Measurements from ENCODE around the gene LRP1.

The LRP1 gene

GRCh38 chr12:57234571-57235016, 106.3 kb downstream of the LRP1 start:
- no peak for TF ChIP-seq CTCF (IDR thresholded peaks at IDR 0.05)
- DNase-seq = no peak
- H3K4me3 ChIP-seq = peak overlapping the region in 1 of 2 donors; percentile 49

GRCh38 chr12:57235017-57235727, 106.9 kb downstream of the LRP1 start:
- peak overlapping the region; percentile 49 to 51 for H3K4me3 ChIP-seq
- TF ChIP-seq CTCF (IDR thresholded peaks at IDR 0.05) = peak; percentile 7 to 18
- DNase-seq = peak; percentile 82 to 98
- peak overlapping the region; percentile 90 to 95 for H3K27ac ChIP-seq
- intact Hi-C loops (cut with DNase I; ENCODE audit: low total_unique reads) = no loop called here
- peaks cover 0 to 40% (median 35%) of the 10 kb centered on the region in 3 donors for H3K36me3 ChIP-seq
- peaks cover 0 to 13% of the 10 kb centered on the region in 2 donors for H3K27me3 ChIP-seq
- H3K9me3 ChIP-seq = no peaks in the 10 kb centered on the region
- peaks cover 5 to 82% (median 72%) of the 10 kb centered on the region in 4 donors for H3K4me1 ChIP-seq

More at GRCh38 chr12:57234571-57235016, 106.3 kb downstream of the LRP1 start:
- no peaks in the 10 kb centered on the region for H3K9me3 ChIP-seq
- intact Hi-C loops (cut with DNase I; ENCODE audit: low total_unique reads) = no loop called here
- peaks cover 0 to 40% (median 35%) of the 10 kb centered on the region in 3 donors for H3K36me3 ChIP-seq
- peaks cover 5 to 77% (median 67%) of the 10 kb centered on the region in 4 donors for H3K4me1 ChIP-seq
- H3K27ac ChIP-seq = peak overlapping the region; percentile 90 to 95
- peaks cover 0 to 8% of the 10 kb centered on the region in 2 donors for H3K27me3 ChIP-seq

- Histone ChIP-seq H3K27ac (peak overlapping the region; percentile 90 to 95), H3K4me3 (peak overlapping the region; percentile 49 to 51)
Measured at GRCh38 chr12:57235728-57236131, 107.4 kb downstream of the LRP1 start.

GRCh38 chr12:57236201-57236924, 108.1 kb downstream of the LRP1 start:
- H3K27me3 ChIP-seq = peaks cover 0 to 25% of the 10 kb centered on the region in 2 donors
- H3K27ac ChIP-seq = peak overlapping the region; percentile 90 to 95
- no peaks in the 10 kb centered on the region for H3K9me3 ChIP-seq
- no peak for DNase-seq
- intact Hi-C loops (cut with DNase I; ENCODE audit: low total_unique reads) = no loop called here
- H3K4me1 ChIP-seq = peaks cover 5 to 82% (median 71%) of the 10 kb centered on the region in 4 donors
- H3K4me3 ChIP-seq = peak overlapping the region; percentile 49 to 51
- no peak for TF ChIP-seq CTCF (IDR thresholded peaks at IDR 0.05)
- peaks cover 0 to 37% (median 32%) of the 10 kb centered on the region in 3 donors for H3K36me3 ChIP-seq

More at GRCh38 chr12:57235728-57236131, 107.4 kb downstream of the LRP1 start:
- Histone ChIP-seq H3K4me1 (peaks cover 5 to 82% (median 72%) of the 10 kb centered on the region in 4 donors), H3K36me3 (peaks cover 0 to 40% (median 35%) of the 10 kb centered on the region in 3 donors), H3K9me3 (no peaks in the 10 kb centered on the region), H3K27me3 (peaks cover 0 to 19% of the 10 kb centered on the region in 2 donors)
- intact Hi-C loops (cut with DNase I; ENCODE audit: low total_unique reads) = no loop called here
- no peak for TF ChIP-seq CTCF (IDR thresholded peaks at IDR 0.05)
- DNase-seq = no peak

- peak overlapping the region; percentile 90 to 95 for H3K27ac ChIP-seq
- intact Hi-C loops (cut with DNase I; ENCODE audit: low total_unique reads) = no loop called here
- DNase-seq = peak in 1 of 2 donors; percentile 90
- no peak for TF ChIP-seq CTCF (IDR thresholded peaks at IDR 0.05)
- H3K4me1 ChIP-seq = peaks cover 5 to 80% (median 72%) of the 10 kb centered on the region in 4 donors
- peaks cover 0 to 30% (median 25%) of the 10 kb centered on the region in 3 donors for H3K36me3 ChIP-seq
- H3K27me3 ChIP-seq = peaks cover 4 to 32% of the 10 kb centered on the region in 2 donors
- no peaks in the 10 kb centered on the region for H3K9me3 ChIP-seq
- H3K4me3 ChIP-seq = peak overlapping the region; percentile 49 to 51
Measured at GRCh38 chr12:57236925-57237595, 108.8 kb downstream of the LRP1 start.

All from tibial artery (tissue), 4 donors.